NCI-H187 (cell line): Measurements from ENCODE around the gene CORO1A.
A peak's percentile ranks its signal among the peaks of the same experiment; 100 is the strongest.
"Not testable (repeated sequence)": the region's sequence is repeated elsewhere in the genome, so short reads cannot be mapped to it uniquely, and the experiment has no call there.

ENCODE experiments used
- DNase-seq, 2 experiments: peaks; one replicate each; lab custom pipeline; 2025; lab: John Stamatoyannopoulos, UW

The CORO1A gene

GRCh38 chr16:30170145-30170544, 13.3 kb upstream of the CORO1A start:
- not testable (repeated sequence) for DNase-seq

- DNase-seq = no peak
These were observed 10.3 kb upstream of the CORO1A start for GRCh38 chr16:30173054-30173453.

- DNase-seq = not testable (repeated sequence)
These were observed 6.5 kb upstream of the CORO1A start for GRCh38 chr16:30176876-30177275.

GRCh38 chr16:30179195-30179594, 4.2 kb upstream of the CORO1A start:
- DNase-seq = no peak

DNA sequence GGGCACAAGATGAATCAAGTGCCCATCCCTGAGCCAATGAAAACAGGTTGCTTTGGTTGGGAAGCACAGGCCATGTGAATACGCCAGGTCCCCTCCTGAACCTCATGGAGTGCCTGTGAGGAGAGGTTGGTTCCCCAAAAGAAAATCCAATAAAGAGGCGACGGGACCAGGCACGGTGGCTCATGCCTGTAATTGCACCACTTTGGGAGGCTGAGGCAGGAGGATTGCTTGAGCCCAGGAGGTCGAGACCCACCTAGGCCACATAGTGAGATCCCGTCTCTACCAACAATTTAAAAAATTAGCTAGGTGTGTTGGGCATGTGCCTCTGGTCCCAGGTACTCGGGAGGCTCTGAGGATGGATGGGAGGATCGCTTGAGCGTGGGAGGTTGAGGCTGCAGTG, 3.5 kb upstream of the CORO1A start:
- no peak for DNase-seq

- DNase-seq = no peak
These were observed 2.7 kb upstream of the CORO1A start for GRCh38 chr16:30180741-30181140.

- DNase-seq = peak in 1 of 2 experiments; percentile 10
These were observed 891 bp downstream of the CORO1A start for GRCh38 chr16:30184096-30184890.

DNA sequence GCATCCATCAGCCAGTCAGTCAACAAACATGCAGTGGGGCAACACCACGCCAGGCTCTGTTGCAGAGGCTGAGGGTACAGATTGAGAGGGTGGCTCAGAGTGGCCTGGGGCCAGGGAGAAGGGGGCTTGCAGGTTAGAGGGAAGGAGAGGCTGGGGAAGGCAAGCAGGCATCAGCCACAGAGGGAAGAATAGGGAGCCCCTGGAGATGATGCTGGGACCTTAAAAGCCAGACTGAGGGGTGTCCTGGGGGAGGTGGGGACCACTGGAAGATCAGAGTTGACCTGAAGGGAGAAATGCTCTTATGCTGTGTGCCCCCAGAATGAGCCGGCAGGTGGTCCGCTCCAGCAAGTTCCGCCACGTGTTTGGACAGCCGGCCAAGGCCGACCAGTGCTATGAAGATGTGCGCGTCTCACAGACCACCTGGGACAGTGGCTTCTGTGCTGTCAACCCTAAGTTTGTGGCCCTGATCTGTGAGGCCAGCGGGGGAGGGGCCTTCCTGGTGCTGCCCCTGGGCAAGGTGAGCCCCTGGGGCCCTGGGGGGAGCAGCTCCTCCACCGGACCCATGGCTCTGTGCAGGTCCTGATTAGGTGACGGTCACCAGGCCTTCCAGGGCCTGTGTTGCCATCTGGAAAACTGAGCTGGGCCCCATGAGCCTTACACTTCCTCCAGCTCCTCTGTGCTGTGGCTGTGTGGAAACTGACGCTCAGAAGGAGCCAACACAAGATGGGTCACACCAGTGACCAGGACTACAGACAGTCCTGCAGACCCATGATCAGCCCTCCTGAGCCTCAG, 1.7 kb downstream of the CORO1A start:
- DNase-seq = no peak

- DNase-seq = no peak
These were observed 2.5 kb downstream of the CORO1A start for GRCh38 chr16:30185683-30186421.

GRCh38 chr16:30186444-30186781, 3.0 kb downstream of the CORO1A start:
- DNase-seq = no peak

- no peak for DNase-seq
These were observed 3.6 kb downstream of the CORO1A start for GRCh38 chr16:30186782-30187555.

- no peak for DNase-seq
These were observed 4.1 kb downstream of the CORO1A start for GRCh38 chr16:30187556-30187865.

GRCh38 chr16:30187971-30188561, 4.7 kb downstream of the CORO1A start:
- DNase-seq = no peak

DNA sequence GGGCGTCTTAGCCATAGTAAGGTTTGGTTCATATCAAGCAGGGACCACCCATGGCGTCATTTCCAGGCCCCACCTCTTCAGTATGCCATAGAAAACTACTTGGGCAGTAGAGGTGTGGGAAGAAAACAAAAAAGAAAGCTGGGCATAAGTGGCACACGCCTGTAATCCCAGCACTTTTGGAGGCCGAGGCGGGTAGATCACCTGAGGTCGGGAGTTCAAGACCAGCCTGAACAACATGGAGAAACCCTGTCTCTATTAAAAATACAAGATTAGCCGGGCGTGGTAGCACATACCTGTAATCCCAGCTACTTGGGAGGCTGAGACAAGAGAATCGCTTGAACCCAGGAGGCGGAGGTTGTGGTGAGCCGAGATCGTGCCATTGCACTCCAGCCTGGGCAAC, 7.8 kb downstream of the CORO1A start:
- DNase-seq = not testable (repeated sequence)

GRCh38 chr16:30193098-30193497, 9.7 kb downstream of the CORO1A start:
- not testable (repeated sequence) for DNase-seq

DNA sequence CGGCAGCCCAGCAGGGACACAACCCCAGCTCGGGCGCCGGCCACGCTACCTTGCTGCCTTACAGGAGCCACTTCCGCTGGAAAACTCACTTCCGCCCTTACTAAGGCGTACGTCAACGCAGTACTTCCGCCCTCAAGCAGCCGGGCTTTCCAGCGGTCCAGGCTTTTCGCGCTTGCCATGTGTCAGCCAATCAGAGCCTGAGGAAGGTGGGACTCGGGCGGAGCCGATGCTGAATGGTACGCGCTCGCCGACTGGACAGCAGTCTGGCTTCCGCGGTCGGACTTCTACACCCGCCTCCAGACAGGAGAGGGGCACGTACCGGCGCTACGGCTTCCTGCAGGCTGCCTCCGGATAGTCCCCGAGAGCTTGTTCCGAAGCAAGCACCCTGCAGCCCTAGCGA, 10.2 kb downstream of the CORO1A start, which contains the start of the genes BOLA2B and SLX1A:
TSS of gene BOLA2B (minus strand) at position 52 of the 400 bp plus-strand sequence. CDS start 71 bp downstream, outside the sequence.
TSS of gene SLX1A (plus strand) at position 261 of the 400 bp plus-strand sequence. CDS start 210 bp downstream, outside the sequence.
- DNase-seq = not testable (repeated sequence)

- not testable (repeated sequence) for DNase-seq
These were observed 10.9 kb downstream of the CORO1A start for GRCh38 chr16:30194172-30194925.

DNA sequence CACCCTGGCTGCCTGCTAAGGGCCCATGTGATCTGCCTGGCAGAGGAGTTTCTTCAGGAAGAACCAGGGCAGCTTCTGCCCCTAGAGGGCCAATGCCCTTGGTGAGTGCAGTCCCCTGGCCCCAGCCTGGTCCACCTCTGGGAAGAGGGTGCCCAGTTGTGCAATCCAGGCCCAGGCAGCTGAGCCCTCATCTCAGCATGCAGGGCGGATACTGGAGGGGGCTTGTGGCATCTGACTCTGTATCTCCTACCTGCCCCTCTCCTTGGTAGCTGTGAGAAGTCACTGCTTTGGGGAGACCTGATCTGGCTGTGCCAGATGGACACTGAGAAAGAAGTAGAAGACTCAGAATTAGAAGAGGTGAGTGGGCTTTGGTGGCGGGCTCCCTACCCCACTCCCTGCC, 13.6 kb downstream of the CORO1A start:
- DNase-seq = not testable (repeated sequence)

- not testable (repeated sequence) for DNase-seq
These were observed 15.6 kb downstream of the CORO1A start, which contains the start of gene SULT1A3 for GRCh38 chr16:30199049-30199448. Gene SULT1A3, plus strand, starts transcription at chr16:30199255. Its CDS starts 1,474 bp downstream, at chr16:30200729.

GRCh38 chr16:30199608-30200343, 16.4 kb downstream of the CORO1A start:
- not testable (repeated sequence) for DNase-seq
